OCI-LY7 (cell line): ENCODE results near the gene MRPS12.

ENCODE experiments used
- CTCF ChIP-seq: fragments of 200-600 bp; sonication (generic); conservative IDR thresholded peaks from 2 replicates; pipeline ENCODE4 v1.5.1; 2014; ENCODE audit warnings: mild to moderate bottlenecking, antibody characterized with exemption, low read length, moderate library complexity, mixed read lengths
- EZH2phosphoT487 ChIP-seq: fragments of 200-600 bp; sonication (generic); IDR thresholded peaks from 2 replicates; pipeline ENCODE4 v1.6.1; 2018; ENCODE audit warnings: low read depth, borderline replicate concordance, mild to moderate bottlenecking, mixed run types, antibody characterized with exemption, low read length, moderate library complexity, mixed read lengths

GRCh38 chr19:38899447-38900201 is 31.1 kb upstream of the MRPS12 start, which contains the start of the genes NFKBIB and SIRT2:
- TF ChIP-seq CTCF (no peak), EZH2phosphoT487 (no peak)
